Colonic mucosa (tissue), 4 donors: ENCODE measurements around the gene CYP2U1. TPM values are rescaled to one million over a fixed set of nuclear protein-coding genes. Genes with fewer than 3 reads are reported as not detected.

Experiments used
- DNase-seq: peaks from one replicate; pipeline ENCODE4 v3.0.0-alpha.2; 2020
- H3K27ac ChIP-seq: fragments of 200-600 bp; one replicate; pipeline ENCODE4 v1.8.0; 2021
- H3K27me3 ChIP-seq: fragments of 200-600 bp; one replicate; pipeline ENCODE4 v1.8.0; 2021
- H3K36me3 ChIP-seq: fragments of 200-600 bp; one replicate; pipeline ENCODE4 v1.8.0; 2021
- H3K4me1 ChIP-seq: fragments of 200-600 bp; one replicate; pipeline ENCODE4 v1.8.0; 2021; ENCODE audit warnings: mild to moderate bottlenecking
- H3K4me3 ChIP-seq: fragments of 200-600 bp; one replicate; pipeline ENCODE4 v1.8.0; 2021
- H3K9ac ChIP-seq, 2 donors: one replicate each; pipeline ENCODE4 v1.7.0; 2013; ENCODE audit warnings: control low read depth in 2 of 2, low read depth in 2 of 2, low read length in 2 of 2
- H3K9me3 ChIP-seq: fragments of 200-600 bp; one replicate; pipeline ENCODE4 v1.8.0; 2021
- CTCF ChIP-seq: fragments of 200-600 bp; IDR thresholded peaks from one replicate; pipeline ENCODE4 v1.8.0; 2022; ENCODE audit warnings: antibody characterized with exemption, mild to moderate bottlenecking
- intact Hi-C: fragments of 100-400 bp; cut with DNase I; formaldehyde crosslinking; loops from one replicate; pipeline ENCODE4 v1.14.1; 2022
- total RNA-seq, 2 donors: library from RNA; stranded (reverse); fragmentation: NEBNext Ultra II Directional in 1 of 2; extraction: Animal tissue kit (Norgen Biotek cat#: 25700) in 1 of 2; gene quantifications; one replicate each; pipeline ENCODE4 v1.2.1, GENCODE V29; 2021
- donor health status: healthy.
- donor health status: DM: no; HTN: no; CAD: no.
- donor health status: DM: no; HTN: no; CAD: no.

Gene CYP2U1
- total RNA-seq, 2 donors from 2014 or later, result 2.4 to 4.2 TPM

DNA sequence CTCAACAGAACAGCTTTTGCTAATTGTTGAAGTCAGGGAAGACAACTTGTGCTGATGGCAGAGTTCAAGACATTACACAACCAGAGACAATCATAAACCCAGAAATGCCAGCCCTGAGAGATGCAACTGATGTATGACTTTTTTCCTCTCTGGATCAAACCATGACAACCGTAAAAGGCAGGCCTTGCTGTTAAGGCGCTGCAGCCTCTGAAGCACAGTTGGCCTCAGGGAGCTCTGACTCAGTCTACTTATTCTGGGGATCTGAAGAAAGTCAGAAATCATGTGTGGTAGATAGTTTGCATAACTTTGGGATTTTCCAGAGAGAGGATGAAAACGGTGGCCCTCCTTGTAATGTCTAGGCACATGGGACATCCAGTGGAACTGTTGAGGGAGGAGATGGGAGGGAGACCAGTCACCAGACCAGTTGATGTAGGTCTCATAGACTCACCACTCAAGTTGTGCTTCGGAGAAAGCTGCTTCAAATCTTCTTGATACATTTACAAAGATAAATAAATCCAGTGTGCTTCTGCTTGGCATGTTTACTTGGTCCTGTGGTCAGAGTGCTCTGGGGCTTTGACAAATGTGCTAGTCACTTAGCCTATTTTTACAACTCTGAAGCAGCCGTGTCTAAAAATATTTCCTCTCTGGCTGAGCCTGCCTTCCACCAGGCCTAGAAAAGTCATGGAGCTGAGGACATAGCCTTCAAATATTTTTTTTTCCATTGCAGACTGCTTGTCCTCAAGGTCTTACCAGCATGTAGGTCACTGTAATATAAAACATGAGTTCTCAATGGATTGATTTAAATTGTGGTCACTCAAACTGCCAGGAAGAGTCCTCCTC lies 65.8 kb downstream of the CYP2U1 start:
- Histone ChIP-seq H3K4me1 (no peaks in the 10 kb centered on the region), H3K27ac (no peak overlapping the region), H3K36me3 (no peaks in the 10 kb centered on the region), H3K4me3 (no peak overlapping the region), H3K27me3 (no peaks in the 10 kb centered on the region), H3K9ac (no peak overlapping the region), H3K9me3 (no peaks in the 10 kb centered on the region)
- no peak for DNase-seq
- TF ChIP-seq CTCF, result no peak
- intact Hi-C loops, result no loop called here

GRCh38 chr4:107997794-107998193 lies 66.4 kb downstream of the CYP2U1 start:
- Histone ChIP-seq H3K27ac (no peak overlapping the region), H3K4me1 (no peaks in the 10 kb centered on the region)
- no peak for TF ChIP-seq CTCF

GRCh38 chr4:107999932-108000539 lies 68.7 kb downstream of the CYP2U1 start:
- no peaks in the 10 kb centered on the region for H3K4me1 ChIP-seq
- no peak overlapping the region for H3K4me3 ChIP-seq
- no peak overlapping the region for H3K27ac ChIP-seq
- intact Hi-C loops, result no loop called here
- H3K36me3 ChIP-seq, result no peaks in the 10 kb centered on the region
- H3K9me3 ChIP-seq, result no peaks in the 10 kb centered on the region
- no peak overlapping the region for H3K9ac ChIP-seq
- no peaks in the 10 kb centered on the region for H3K27me3 ChIP-seq
- DNase-seq, result no peak
- TF ChIP-seq CTCF, result no peak

More at GRCh38 chr4:107997794-107998193, 66.4 kb downstream of the CYP2U1 start:
- no peaks in the 10 kb centered on the region for H3K36me3 ChIP-seq
- H3K9me3 ChIP-seq, result no peaks in the 10 kb centered on the region
- intact Hi-C loops, result no loop called here
- DNase-seq, result no peak
- no peak overlapping the region for H3K9ac ChIP-seq
- H3K4me3 ChIP-seq, result no peak overlapping the region
- no peaks in the 10 kb centered on the region for H3K27me3 ChIP-seq

DNA sequence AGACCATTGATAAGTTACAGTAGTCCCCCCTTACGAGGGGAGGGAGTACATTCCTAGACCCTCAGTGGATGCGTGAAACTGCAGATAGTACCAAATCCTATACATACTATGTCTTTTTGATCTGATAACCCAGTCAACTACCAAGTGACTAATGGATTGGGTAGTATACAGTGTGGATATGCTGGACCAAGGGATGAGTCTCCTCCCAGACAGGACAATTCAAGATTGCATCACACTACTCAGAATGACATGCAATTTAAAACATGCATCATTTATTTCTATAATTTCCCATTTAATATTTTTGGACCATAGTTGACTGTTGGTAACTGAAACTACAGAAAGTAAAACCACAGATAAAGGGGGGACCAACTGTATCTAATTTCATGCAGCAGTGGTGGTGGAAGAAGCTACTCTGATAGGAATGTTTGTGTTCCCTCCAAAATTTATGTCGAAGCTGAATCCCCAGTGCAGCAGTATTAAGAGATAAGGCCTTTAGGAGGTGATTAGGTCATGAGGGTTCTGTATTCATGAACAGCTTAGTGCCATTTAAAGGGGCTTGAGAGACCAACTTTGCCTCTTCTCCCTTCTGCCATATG lies 70.3 kb downstream of the CYP2U1 start:
- Histone ChIP-seq H3K4me3 (no peak overlapping the region), H3K9ac (no peak overlapping the region), H3K27ac (no peak overlapping the region), H3K36me3 (no peaks in the 10 kb centered on the region), H3K9me3 (no peaks in the 10 kb centered on the region), H3K27me3 (no peaks in the 10 kb centered on the region), H3K4me1 (no peaks in the 10 kb centered on the region)
- intact Hi-C loops, result no loop called here
- TF ChIP-seq CTCF, result no peak
- DNase-seq, result no peak

Other genes starting within 250 kb of the CYP2U1 start
- 10 to 100 TPM; 21.1 to 22.5 TPM for gene PAPSS1, start 211.3 kb upstream of the CYP2U1 start, total RNA-seq
- 10 to 100 TPM; 34.9 to 49.1 TPM for gene SGMS2, start 106.6 kb upstream of the CYP2U1 start, total RNA-seq
- 100 to 1,000 TPM; 121 to 213 TPM for gene HADH, start 58.3 kb downstream of the CYP2U1 start, total RNA-seq
- 1 to 10 TPM; 2.1 to 3.4 TPM for gene LEF1, start 237.4 kb downstream of the CYP2U1 start, total RNA-seq